NCI-H1105 treated with DMSO at 0.1 percent for 48 hours (cell line): ENCODE results near the gene ERRFI1.
"Not testable (repeated sequence)": the region's sequence is repeated elsewhere in the genome, so short reads cannot be mapped to it uniquely, and the experiment has no call there.

Source experiments
- DNase-seq: peaks from one replicate; lab custom pipeline; 2025; lab: John Stamatoyannopoulos, UW

The ERRFI1 gene, protein sequence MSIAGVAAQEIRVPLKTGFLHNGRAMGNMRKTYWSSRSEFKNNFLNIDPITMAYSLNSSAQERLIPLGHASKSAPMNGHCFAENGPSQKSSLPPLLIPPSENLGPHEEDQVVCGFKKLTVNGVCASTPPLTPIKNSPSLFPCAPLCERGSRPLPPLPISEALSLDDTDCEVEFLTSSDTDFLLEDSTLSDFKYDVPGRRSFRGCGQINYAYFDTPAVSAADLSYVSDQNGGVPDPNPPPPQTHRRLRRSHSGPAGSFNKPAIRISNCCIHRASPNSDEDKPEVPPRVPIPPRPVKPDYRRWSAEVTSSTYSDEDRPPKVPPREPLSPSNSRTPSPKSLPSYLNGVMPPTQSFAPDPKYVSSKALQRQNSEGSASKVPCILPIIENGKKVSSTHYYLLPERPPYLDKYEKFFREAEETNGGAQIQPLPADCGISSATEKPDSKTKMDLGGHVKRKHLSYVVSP

DNA sequence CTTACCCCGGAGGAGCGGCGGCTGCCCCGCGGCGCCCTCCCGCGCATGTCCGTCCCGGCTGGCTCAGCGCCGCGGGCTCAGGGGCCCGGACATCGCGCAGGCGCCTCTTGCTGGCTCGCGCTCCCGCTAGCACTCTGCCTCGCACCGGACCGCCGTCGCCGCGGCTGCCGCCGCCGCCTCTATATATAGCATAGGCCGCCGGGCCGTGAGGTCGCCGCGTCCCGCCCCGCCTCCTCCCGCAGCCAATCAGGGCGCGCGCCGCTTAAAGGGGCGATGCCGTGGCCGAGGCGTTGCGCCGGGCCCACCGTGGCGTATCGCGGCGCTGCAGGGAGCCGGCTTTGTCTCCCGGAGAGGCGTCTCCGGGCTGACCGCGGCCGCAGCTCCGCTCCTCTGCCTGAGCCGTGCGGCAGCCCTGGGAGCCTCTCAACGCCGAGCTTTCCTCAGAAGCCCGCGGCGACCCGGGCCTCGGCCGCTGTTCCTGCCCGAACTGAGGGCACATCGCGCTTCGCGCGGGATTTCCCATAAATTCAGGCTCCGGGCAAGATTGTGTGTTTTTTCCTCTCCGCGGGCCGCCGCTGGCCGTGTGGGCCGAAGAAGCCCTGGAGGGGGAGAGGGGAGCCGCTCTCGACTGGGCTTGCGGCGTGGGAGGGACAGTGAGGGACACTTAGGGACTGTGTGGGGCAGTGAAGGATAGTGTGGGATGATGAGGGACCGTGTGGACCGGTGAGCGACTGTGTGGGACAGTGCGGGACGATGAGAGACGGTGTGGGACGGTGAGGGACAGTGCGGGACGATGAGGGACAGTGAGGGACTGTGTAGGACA lies at the start of gene ERRFI1:
Gene ERRFI1, minus strand, starts transcription at position 157 of the 823 bp plus-strand sequence. CDS start 10,690 bp downstream, outside the sequence.
- DNase-seq, result peak; percentile 91

DNA sequence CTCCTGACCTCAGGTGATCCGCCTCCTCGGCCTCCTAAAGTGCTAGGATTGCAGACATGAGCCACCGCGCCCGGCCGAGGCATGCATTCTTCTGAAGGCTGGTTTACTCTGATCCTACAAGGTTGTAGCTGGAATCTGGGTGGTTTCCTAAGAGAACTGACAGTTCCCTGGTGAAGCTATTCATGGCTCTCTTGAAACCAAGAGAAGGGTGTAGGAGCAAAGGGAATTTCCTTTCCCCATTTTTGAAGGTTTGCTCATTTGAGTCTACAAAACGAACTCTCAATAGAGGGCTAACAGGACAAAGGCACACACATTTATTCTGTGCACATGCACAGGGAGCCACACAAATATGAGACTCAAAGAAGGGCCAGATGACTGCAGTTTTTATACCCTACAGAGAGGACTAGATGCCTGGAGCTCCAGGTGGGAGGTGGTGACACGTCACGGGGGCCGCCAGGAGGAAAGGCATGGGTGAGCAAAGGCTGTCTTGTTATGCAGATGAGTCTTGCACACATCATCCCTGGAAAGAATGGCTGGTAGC lies 49.5 kb upstream of the ERRFI1 start:
- no peak for DNase-seq

DNA sequence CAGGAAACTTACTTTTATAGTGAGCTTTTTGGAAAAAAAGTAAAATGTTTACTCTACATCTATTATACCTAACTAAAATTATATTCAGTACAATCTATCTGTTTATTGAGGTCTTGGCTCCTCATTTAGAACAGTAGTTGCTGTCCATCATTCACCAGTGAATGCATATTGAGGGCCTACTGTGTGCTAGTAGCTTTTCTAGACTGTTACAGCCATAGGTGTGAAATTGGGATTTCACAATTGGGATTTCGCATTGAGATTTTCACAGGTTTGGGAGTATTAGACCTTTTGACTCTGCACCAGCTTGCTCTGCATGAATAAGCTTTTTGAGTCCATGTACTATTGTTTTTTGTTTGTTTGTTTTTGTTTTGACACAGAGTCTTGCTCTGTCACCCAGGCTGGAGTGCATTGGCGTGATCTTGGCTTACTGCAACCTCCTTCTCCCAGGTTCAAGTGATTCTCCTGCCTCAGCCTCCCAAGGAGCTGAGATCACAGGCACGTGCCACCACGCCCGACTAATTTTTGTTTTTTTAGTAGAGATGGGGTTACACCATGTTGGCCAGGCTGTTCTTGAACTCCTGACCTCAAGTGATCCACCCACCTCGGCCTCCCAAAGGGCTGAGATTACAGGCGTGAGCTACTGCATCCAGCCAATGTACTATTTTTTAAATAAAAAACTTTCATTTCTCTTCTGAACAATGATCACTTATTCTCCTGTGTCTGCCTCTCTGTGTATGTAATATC lies 47.2 kb upstream of the ERRFI1 start:
- no peak for DNase-seq

DNA sequence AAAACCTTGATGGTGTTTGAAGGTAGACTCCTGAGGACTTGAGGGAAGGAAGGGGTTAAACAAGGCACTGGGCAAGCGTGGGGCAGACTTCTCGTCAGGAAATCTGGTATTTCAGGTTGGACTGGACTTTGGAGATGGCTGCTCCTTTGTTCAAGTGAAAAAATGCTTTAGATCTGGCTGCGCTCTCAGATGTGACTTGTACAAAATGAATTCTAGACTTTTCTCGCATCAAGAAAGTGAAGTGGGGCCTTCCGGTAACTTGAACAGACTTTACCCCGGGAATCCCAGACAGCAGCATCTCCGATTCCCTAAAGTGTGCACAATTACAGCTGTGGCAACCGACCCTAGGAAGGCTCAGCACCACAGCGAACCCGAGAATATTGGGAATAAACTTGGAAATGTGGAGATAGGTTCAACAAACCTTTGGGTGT lies 44.3 kb upstream of the ERRFI1 start:
- DNase-seq, result no peak

DNA sequence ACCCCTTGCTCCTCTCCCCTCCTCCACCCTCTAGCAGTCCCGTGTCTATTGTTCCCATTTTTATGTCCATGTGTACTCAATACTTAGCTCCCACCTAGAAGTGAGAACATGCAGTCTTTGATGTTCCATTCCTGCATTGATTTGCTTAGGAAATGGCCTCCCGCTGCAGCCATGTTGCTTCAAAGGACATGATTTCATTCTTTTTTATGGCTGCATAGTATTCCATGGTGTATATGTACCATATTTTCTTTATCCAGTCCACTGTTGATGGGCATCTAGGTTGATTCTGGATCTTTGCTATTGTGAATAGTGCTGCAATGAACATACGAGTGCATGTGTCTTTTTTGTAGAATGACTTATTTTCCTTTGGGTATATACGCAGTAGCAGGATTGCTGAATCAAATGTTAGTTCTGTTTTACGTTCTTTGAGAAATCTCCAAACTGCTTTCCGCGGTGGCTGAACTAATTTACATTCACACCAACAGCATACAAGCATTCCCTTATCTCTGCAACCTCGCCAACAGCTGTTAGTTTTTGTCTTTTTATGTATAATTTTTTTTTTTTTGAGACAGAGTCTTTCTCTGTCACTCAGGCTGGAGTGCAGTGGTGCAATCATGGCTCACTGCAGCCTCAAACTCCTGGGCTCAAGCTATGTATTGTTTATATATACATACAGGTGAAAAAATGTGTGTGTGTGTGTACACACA lies 43.7 kb upstream of the ERRFI1 start:
- DNase-seq, result not testable (repeated sequence)

DNA sequence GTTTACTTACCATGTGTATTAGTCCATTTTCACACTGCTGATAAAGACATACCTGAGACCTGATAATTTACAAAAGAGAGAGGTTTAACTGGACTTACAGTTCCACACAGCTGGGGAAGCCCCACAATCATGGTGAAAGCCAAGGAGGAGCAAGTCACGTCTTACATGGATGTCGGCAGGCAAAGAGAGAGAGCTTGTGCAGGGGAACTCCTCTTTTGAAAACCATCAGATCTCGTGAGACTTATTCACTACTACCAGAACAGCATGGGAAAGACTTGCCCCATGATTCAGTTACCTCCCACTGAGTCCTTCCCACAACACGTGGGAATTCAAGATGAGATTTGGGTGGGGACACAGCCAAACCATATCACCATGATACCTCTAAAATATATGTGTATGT lies 39.3 kb upstream of the ERRFI1 start:
- DNase-seq, result no peak

DNA sequence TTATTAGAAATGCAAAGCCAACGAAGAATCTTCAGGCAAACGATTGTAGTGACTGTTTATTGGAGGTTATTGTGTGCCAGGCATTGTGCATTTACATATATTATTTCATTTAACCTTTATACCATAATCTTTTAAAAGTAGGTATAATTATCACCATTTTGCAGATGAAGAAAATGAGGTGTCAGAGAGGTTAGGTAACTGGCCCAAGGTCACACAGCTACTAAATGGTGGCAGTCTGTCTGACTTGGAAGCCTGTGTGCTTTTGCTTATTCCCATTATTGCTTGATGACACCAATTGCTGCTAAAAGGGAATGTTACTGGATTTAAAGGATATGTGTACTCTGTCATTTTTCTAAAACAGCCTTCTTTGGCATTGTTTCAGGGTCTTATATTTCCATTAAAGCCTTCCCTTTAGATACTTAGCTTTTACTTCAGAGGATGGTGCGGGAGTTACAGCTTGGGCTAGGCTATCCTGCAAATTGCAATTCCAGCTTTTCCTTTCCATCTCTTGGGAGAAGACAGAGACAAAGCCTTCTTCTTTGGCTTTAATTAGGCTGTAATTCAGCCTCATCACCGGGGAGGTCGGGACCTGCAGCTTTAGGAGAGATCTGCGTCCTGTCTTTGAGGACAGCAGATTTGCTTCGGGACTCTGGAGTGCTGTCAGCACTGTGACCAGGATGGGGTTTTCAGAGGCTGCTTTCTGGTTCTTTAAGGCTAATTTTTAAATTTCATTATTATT lies 37.4 kb upstream of the ERRFI1 start:
- DNase-seq, result no peak

DNA sequence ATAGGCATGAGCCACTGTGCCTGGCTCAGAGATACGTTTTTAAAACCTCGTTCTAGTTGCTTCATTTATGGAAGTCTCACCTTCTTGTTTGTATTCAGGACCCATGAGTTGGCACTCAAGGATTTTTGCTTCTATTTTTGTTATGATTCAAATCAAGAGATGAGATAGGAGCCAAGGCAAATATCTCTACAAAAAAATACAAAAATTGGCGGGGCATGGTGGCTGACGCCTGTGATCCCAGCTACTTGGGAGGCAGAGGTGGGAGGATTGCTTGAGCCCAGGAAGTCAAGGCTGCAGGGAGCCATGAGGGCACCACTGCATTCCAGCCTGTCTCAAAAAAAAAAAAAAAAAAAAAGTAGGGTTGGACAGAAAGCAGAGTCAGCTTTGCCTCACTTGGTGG lies 36.8 kb upstream of the ERRFI1 start:
- no peak for DNase-seq

DNA sequence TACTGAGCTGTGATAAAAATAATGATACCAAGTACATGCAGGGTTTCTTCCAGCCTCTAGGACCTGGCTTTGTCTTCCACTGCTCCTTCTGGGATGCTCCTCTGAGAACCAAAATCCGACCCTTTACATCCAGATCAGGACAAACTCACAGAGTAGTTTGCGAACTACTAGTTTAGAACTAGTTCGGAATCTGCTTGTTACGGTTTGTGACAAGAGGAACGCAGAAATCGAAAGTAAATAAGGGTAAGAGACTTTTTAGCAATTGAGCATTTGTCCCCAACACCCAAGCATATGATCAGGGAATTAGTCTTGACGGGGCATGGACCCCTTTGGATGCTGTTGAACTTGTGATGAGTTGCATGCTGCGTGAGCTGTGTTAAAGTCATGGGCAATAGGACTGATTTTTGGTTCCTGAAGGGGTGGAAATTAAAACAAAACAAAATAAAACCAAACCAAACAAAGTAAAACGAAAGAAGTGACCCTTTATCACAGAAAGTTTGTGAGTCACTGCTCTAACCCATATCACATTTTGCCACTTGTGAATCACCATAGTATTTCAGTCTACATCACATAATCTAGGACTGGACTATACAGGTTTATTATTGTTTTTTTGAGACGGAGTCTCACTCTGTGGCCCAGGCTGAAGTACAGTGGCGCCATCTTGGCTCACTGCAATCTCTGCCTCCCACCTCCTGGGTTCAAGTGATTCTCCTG lies 35.7 kb upstream of the ERRFI1 start:
- no peak for DNase-seq

DNA sequence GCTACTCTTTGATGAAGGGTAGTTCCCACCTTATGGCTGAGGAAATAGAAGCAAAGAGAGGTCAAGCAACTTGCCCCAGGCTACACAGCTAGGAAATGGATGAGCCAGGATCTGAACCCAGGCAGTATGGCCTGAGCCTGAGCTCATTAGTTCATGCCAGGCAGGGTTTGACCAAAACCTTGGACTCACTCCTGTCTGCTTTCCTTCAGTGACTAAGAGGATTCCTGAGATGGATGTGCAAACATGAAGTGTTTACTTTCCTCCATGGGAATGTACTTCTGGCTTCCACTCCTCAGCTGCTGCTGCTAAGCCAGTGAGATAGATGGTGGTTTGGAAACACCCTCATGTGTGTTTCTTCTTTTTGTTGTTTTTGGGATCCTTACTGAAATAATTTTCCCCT lies 35.1 kb upstream of the ERRFI1 start:
- no peak for DNase-seq

DNA sequence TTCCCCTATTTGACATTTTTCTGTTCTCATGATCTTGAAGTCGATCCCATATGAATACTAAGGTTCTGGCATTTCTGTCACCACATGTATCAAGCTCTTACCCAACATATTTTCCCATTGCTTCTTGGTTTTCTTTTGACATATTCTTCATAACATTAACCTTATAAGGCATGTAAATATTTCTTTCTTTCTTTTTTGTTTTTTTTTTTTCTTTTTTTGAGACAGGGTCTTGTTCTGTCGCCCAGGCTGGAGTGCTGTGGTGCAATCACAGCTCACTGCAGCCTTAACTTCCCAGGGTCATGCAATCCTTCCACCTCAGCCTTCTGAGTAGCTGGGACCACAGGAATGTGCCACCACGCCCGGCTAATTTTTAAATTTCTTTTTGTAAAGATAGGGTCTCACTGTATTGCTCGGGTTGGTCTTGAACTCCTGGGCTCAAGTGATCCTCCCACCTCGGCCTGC lies 33.1 kb upstream of the ERRFI1 start:
- DNase-seq, result no peak

DNA sequence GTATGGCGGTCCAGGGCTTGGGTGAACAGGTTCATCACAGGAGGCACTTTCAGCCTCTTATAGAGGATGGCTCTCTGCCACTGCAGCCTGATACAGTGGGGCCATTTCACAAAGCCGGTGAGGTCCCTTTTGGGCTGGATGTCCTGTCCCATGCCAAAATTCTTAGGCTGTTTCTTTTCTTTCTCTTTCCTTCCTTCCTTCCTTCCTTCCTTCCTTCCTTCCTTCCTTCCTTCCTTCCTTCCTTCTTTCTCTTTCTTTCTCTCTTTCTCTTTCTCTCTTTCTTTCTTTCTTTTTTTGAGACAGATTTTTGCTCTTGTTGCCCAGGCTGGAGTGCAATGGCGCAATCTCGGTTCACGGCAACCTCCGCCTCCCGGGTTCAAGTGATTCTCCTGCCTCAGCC lies 31.7 kb upstream of the ERRFI1 start:
- DNase-seq, result not testable (repeated sequence)

DNA sequence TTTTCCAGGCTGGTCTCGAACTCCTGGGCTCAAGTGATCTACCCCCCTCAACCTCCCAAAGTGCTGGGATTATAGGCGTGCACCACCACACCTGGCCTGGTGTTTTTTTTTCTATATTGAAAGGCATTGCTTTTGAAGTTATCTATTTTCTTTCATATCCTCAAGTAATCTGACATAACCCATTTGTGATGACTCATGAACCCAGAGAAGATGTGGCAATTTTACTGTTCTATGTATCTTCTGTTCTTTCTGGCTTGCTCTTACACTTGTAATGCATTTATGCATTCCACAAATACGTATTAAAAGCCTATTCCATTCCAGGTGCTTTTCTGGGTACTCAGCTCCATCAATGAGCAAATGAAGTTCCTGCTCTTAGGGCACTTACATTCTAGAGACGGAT lies 29.9 kb upstream of the ERRFI1 start:
- DNase-seq, result no peak

DNA sequence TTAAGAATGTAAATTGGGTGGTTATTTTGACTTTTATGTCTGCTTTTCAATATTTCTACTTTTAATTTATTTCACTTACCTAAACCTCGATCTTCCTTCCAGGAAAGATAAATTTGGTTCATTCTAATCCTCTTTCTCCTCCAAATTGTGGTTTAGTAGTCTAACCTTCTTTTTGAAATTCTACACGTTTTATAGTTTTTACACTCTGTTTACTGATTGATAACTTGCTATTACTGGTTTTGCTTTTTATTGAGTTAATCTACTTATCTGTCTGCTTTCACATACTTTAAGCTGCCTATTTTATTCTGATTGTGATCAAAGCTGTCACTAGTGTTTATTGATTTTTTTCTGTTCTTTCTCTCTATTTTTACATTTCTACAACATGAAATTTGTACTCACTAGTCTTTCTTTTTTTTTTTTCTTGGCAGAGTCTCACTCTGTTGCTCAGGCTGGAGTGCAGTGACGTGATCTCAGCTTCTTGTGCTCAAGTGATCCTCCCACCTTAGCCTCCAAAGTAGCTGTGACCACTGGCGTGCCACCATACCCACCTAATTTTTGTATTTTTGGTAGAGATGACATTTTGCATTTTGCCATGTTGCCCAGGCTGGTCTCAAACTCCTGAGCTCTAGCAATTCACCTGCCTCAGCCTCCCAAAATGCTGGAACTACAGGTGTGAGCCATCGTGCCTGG lies 27.9 kb upstream of the ERRFI1 start:
- DNase-seq, result no peak

DNA sequence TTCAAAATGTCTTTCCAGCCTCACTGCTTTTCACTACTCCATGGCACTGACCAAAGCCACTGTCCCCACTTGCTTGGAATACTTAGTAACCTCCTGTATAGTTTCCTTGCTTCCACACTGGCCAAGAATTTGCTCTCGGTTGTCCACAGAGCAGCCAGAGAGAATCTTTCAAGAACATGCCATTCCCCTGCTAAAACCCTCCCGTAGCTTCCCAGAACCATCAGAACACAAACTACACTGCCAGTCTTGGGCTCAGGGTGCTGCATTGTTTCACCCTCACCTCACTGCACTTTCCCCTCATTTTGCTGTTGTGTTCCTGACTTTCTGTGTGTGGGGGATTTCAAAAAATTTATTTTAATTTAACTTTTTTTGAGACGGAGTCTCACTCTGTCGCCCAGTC lies 25.5 kb upstream of the ERRFI1 start:
- DNase-seq, result no peak

DNA sequence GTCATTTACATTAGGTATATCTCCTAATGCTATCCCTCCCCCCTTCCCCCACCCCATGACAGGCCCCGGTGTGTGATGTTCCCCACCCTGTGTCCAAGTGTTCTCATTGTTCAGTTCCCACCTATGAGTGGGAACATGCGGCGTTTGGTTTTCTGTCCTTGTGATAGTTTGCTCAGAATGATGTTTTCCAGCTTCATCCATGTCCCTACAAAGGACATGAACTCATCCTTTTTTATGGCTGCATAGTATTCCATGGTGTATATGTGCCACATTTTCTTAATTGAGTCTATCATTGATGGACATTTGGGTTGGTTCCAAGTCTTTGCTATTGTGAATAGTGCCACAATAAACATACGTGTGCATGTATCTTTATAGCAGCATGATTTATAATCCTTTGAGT lies 23.1 kb upstream of the ERRFI1 start:
- not testable (repeated sequence) for DNase-seq

DNA sequence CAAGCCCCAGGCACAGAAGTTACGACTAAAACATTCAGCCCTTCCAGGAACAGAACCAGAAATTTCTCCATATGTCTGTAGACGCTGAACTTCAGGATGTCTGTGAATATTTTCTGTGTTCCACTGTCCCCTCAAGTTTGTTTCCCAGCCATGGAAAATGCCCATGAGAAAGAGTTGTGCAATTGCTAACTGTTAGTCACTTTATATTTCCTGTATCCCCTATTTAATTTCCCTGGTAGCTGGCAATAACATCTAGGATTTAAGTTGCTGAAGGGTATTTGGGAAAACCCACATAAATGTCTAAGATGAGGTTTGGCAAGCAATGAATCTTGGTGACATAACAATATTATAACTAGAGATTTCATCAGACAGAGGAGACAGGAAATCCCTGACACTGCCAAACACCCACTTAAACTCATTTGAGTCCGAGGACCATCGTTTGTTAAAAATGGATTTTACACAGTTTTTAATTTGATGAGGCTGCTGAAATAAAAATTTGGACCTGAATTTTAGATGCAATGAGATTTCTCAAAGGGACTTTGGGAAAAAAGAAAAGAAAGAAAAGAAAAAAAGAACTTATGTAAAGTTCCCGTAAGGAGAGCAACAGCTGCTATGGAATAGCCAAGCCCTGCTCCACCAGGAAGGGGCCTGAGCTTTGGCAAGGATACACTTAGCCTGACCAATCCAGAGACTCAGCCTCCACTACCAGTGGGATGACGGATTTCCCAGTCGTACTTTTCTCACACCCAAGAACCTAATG lies 21.8 kb upstream of the ERRFI1 start:
- no peak for DNase-seq

DNA sequence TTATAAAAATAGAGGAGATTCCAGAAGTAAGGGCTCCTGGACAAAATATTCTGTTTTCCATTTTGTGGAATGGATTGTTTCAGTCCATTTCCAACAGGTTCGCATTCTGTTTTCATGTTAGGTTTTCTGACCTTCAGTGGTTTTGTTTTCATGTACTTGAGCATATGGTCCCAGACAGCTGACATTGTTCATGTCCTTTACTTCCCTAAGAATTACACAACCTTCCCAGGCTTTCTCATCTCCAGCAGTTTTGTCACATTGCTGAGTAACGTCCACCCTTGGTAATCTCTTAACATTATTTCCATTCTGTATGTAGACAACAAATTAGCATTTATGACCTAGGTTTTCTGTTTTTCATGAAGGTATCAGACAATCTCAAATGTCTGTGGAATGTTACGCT lies 21.0 kb upstream of the ERRFI1 start:
- no peak for DNase-seq

DNA sequence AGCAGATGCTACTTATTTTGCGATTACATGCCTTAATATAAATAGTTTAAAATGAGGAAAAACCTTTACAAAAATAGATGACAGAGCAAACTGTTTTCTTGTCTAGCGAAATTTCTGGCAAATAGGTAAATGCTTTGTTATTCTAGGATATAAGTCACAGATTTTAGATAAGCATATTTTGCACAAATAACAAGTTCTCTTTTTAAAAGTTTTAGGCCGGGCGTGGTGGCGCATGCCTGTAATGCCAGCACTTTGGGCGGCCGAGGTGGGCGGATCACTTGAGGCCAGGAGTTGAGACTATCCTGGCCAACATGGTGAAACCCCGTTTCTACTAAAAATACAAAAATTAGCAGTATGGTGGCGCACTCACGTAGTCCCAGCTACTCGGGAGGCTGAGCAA lies 20.3 kb upstream of the ERRFI1 start:
- DNase-seq, result no peak
